Measurements from ENCODE around the gene CHD2.
"Not testable (repeated sequence)": the region's sequence is repeated elsewhere in the genome, so short reads cannot be mapped to it uniquely, and the experiment has no call there.

The CHD2 gene

DNA sequence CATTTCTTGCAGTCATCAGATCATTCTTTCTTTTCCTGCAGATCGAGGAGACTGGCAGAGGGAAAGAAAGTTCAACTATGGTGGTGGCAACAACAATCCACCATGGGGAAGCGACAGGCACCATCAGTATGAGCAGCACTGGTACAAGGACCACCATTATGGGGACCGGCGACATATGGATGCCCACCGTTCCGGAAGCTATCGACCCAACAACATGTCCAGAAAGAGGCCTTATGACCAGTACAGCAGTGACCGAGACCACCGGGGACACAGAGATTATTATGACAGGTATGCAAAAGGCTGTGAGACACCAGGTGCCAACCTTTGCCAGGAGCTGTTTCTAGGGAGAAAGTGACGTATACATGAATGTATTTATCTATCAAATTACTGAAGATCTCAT lies 119.8 kb downstream of the CHD2 start:
- no peak for DNase-seq (ENCODE audit: low read depth in 3 of 3)

DNA sequence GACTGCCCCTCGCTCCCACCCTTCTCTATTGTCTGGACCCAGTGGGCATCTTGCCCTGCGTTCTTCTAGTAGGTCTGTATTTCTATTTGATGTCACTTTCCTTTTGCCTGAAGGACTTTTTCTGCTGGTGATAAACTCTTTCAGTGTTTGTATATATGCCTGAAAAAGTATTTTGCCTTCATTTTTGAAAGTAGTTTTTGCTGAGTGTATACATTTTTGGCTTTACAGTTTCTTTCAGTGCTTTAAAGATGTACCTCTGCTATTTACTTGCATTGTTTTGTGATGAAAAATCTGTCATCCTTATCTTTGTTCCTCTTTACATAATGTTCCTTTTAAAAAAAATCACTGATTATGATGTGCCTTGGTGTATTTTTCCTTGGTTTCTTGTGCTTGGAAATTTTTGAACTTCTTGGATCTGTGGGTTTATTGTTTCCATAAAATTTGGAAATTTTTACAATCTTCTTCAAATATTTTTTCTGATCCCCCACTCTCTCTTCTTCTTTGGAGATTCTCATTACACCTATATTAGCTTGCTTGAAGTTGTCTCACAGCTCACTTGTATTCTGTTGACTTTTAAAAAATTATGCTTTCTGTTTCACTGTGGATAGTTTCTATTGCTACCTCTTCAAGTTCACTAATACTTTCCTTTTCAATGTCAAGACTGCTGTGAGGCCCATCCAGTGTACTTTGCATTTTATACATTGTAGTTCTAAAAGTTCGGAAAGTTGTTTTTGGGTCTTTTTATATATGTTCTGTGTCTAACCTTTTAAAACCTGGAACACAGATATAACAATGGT lies 121.0 kb downstream of the CHD2 start:
- DNase-seq (ENCODE audit: low read depth in 3 of 3): no peak

DNA sequence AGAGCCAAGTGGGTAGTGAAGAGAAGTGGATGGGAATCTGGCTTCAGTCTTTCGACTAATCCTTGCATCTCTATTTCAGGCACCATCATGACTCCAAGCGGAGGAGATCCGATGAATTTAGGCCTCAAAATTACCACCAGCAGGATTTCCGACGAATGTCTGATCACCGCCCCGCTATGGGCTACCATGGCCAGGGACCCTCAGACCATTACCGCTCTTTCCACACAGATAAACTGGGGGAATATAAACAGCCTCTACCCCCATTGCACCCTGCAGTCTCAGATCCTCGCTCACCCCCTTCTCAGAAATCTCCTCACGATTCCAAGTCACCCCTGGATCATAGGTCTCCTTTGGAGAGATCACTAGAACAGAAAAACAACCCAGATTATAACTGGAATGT lies 124.2 kb downstream of the CHD2 start:
- DNase-seq (ENCODE audit: low read depth in 3 of 3): no peak

GRCh38 chr15:93024716-93025624 lies 124.8 kb downstream of the CHD2 start:
- no peak for DNase-seq (ENCODE audit: low read depth in 3 of 3)

- DNase-seq (ENCODE audit: low read depth in 3 of 3): no peak
Measured at GRCh38 chr15:93025625-93025982, 125.5 kb downstream of the CHD2 start.

- DNase-seq (ENCODE audit: low read depth in 3 of 3): no peak
Measured at GRCh38 chr15:93026380-93026817, 126.3 kb downstream of the CHD2 start.

DNA sequence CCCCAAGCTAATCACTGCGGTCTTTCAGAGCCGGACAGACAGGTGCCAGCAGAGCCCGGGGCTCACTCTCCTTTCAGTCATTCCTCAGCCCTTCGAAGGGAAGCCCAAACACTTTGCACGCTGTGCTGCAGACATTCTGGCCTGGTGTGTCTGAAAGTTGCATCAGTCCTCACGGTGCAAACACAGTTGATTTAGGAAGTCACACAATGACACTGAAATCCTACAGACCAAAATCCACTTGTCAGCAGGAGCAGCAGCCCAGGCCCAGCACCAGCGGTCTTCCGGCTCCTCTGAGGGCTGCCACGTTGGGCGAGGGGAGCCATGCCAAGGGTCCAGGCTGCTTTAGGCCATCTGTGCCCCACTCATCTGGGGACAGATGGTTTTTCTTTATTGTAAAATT lies 127.3 kb downstream of the CHD2 start:
- no peak for DNase-seq (ENCODE audit: low read depth in 3 of 3)

- DNase-seq (ENCODE audit: low read depth in 3 of 3): no peak
Measured at GRCh38 chr15:93028111-93028631, 128.0 kb downstream of the CHD2 start.

DNA sequence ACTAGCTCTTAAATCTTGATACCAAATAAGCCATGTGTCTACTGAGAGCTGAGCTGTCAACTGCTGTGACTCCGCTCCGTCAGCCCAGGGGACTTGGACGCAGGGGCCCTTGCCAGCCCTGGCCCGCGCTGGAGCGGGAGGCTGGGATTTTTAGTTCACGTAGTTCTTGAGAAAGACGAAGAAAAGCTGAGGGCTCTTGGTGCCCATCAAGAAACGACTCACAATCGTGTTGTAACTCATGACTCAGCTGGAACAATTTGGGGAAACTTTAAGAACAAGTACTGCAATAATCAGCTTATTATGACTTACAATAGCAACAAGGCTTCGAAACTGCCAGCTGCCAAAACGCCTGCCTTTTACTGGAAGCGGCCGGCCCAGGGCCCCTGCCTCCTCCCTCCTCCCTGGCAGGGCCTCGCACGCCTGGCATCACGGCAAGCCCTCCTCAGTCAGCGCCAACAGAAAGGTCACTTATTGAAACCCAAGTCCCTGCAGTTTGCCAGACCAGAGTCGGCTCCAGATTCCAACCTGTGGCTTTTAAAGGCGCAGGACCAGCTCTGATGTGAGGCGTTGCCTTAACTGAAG lies 128.6 kb downstream of the CHD2 start:
- no peak for DNase-seq (ENCODE audit: low read depth in 3 of 3)

- no peak for DNase-seq (ENCODE audit: low read depth in 3 of 3)
Measured at GRCh38 chr15:93029214-93029835, 129.2 kb downstream of the CHD2 start.

GRCh38 chr15:93029836-93030429 lies 129.8 kb downstream of the CHD2 start:
- DNase-seq (ENCODE audit: low read depth in 3 of 3): no peak

- DNase-seq (ENCODE audit: low read depth in 3 of 3): peak; percentile 36 to 60 (median 51)
Measured at GRCh38 chr15:93030430-93031102, 130.4 kb downstream of the CHD2 start.

DNA sequence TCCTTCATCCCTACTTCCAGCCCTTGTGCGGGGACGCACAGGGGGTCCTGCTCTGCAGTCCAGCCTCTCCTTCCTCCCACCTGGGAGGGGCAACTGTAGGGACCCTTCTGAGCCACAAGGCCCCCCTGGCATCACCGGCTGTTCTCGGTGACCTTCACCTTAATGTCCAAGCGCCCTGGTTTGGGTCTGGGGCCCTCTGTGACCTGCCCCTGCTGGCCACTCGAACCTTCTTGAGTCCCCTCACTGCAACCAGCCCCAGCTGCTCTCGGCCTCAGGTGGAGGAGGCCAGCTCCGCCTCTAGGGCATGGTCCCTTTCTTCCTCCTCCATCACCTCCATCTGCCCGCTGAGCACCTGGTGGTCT lies 131.0 kb downstream of the CHD2 start:
- no peak for DNase-seq (ENCODE audit: low read depth in 3 of 3)

GRCh38 chr15:93031557-93032384 lies 131.6 kb downstream of the CHD2 start:
- not testable (repeated sequence) for DNase-seq (ENCODE audit: low read depth in 3 of 3)

DNA sequence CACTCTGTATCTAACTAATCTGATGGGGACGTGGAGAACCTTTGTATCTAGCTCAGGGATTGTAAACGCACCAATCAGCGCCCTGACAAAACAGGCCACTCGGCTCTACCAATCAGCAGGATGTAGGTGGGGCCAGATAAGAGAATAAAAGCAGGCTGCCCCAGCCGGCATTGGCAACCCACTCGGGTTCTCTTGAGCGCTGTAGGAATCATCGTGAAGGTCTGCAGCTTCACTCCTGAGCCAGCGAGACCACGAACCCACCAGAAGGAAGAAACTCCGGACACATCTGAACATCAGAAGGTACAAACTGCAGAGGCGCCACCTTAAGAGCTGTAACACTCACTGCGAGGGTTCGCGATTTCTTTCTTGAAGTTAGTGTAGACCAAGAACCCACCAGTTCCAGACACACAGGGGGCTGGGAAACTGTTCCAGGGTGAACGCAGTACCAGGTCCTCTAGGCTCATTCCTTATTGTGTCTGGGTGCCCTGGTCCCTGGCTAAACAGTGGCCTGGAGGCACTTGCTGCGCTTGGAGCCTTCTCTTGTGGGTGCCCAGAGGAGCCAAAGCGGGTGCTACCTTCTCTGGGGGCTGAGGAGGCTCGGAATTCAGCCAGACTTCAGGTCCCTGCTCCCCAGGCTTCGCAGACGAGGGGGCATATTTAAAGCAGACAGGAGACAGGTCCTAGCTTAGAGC lies 132.5 kb downstream of the CHD2 start:
- not testable (repeated sequence) for DNase-seq (ENCODE audit: low read depth in 3 of 3)

- no peak for DNase-seq (ENCODE audit: low read depth in 3 of 3)
Measured at GRCh38 chr15:93033434-93034045, 133.4 kb downstream of the CHD2 start.

DNA sequence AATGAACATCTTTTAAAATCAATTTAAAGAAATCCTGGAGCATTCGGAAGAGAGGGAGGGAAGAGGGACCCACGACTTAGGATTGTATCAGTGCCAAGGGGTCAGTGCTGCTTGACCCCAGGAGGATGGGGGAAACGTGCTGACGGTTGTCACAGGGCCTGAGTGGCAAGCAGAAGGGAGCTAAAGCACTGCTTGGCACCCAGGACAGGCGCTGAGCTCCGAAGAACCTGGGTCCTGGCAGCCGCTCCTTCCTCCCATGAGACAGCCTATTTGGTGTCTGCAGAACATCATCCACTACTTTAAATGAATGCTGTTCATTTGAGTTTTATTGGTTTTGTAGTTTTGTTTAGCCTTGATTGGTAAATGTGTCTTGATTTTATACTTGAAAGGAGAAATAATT lies 134.4 kb downstream of the CHD2 start:
- no peak for DNase-seq (ENCODE audit: low read depth in 3 of 3)

GRCh38 chr15:93035092-93035915 lies 135.2 kb downstream of the CHD2 start:
- DNase-seq (ENCODE audit: low read depth in 3 of 3): no peak

All from stimulated activated CD4-positive, alpha-beta T cell treated with anti-CD3 and anti-CD28 coated beads, TNF-alpha, amount 100 ng/mL, for 24 hours (primary cell).